Adrenal gland (tissue), 5 donors: ENCODE results near the gene EDN2.

Experiments used
- CTCF ChIP-seq, 6 experiments: fragments of 450-650 bp in 4 of 6; fragments of 200-600 bp in 2 of 6; sonication (generic) in 1 of 6; IDR thresholded peaks; 1 replicate in 5 of 6; 2 replicates in 1 of 6; pipeline versions ENCODE4 v1.5.1 to v1.8.0; 2016 to 2021; ENCODE audit warnings: antibody characterized with exemption in 6 of 6, mild to moderate bottlenecking in 2 of 6, moderate library complexity in 1 of 6
- POLR2A ChIP-seq, 2 donors: fragments of 450-650 bp; IDR thresholded peaks; one replicate each; pipeline ENCODE4 v1.6.1; 2017; ENCODE audit warnings: antibody characterized with exemption in 2 of 2, mild to moderate bottlenecking in 2 of 2, moderate library complexity in 1 of 2
- donor health status: DM: no; HTN: no; CAD: no.

- no peak for TF ChIP-seq CTCF (IDR thresholded peaks at IDR 0.05)
- no peak for TF ChIP-seq POLR2A (IDR thresholded peaks at IDR 0.05)
Observed at GRCh38 chr1:41483001-41483850, 1.3 kb downstream of the EDN2 start.
